ENCODE measurements around the gene SLC17A5.

DNA sequence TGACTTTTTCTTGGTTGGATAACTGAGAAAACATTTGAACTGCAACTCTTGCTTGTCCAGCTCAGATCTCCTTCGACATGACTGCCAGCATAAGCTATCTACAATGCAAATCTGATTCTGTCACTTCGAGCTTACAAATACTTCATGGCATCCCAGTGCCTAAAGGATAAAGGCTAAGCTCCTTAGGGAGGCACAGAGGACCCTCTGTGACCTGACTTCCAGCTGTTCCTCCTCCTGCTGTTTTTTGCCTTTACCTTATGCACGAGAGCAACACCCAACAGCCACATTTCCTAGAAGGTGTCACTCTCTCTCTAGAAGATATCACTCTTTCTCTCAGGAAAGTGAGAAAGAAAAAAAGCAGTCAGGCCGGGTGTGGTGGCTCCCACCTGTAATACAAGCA is 23.4 kb downstream of the SLC17A5 start:
- TF ChIP-seq POLR2AphosphoS5 (IDR thresholded peaks at IDR 0.05) (no peak), EP300 (IDR thresholded peaks at IDR 0.05) (no peak)
- TF ChIP-seq, protein P1, sequence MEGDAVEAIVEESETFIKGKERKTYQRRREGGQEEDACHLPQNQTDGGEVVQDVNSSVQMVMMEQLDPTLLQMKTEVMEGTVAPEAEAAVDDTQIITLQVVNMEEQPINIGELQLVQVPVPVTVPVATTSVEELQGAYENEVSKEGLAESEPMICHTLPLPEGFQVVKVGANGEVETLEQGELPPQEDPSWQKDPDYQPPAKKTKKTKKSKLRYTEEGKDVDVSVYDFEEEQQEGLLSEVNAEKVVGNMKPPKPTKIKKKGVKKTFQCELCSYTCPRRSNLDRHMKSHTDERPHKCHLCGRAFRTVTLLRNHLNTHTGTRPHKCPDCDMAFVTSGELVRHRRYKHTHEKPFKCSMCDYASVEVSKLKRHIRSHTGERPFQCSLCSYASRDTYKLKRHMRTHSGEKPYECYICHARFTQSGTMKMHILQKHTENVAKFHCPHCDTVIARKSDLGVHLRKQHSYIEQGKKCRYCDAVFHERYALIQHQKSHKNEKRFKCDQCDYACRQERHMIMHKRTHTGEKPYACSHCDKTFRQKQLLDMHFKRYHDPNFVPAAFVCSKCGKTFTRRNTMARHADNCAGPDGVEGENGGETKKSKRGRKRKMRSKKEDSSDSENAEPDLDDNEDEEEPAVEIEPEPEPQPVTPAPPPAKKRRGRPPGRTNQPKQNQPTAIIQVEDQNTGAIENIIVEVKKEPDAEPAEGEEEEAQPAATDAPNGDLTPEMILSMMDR (IDR thresholded peaks at IDR 0.05), result no peak

All from esophagus muscularis mucosa (tissue), 4 donors.